Measurements from ENCODE around the gene PRUNE2.

PRUNE2 gene

GRCh38 chr9:76897804-76898525 is 7.9 kb downstream of the PRUNE2 start:
- DNase-seq: no peak

GRCh38 chr9:76896035-76896434 is 9.9 kb downstream of the PRUNE2 start:
- DNase-seq: no peak

- no peak for DNase-seq
These were observed 10.7 kb downstream of the PRUNE2 start for GRCh38 chr9:76895186-76895585.

- DNase-seq: no peak
These were observed 11.7 kb downstream of the PRUNE2 start for GRCh38 chr9:76894198-76894597.

- no peak for DNase-seq
These were observed 12.4 kb downstream of the PRUNE2 start for GRCh38 chr9:76893395-76893932.

GRCh38 chr9:76891874-76892273 is 14.0 kb downstream of the PRUNE2 start:
- no peak for DNase-seq

GRCh38 chr9:76891279-76891678 is 14.6 kb downstream of the PRUNE2 start:
- no peak for DNase-seq

- DNase-seq: no peak
These were observed 18.0 kb downstream of the PRUNE2 start for GRCh38 chr9:76887951-76888350.

GRCh38 chr9:76887003-76887821 is 18.7 kb downstream of the PRUNE2 start:
- no peak for DNase-seq

- DNase-seq: no peak
These were observed 19.6 kb downstream of the PRUNE2 start for GRCh38 chr9:76886318-76886717.

- DNase-seq: no peak
These were observed 21.1 kb downstream of the PRUNE2 start for GRCh38 chr9:76884823-76885222.

GRCh38 chr9:76883341-76883855 is 22.5 kb downstream of the PRUNE2 start:
- no peak for DNase-seq

- DNase-seq: no peak
These were observed 23.2 kb downstream of the PRUNE2 start for GRCh38 chr9:76882686-76883085.

GRCh38 chr9:76880210-76880609 is 25.7 kb downstream of the PRUNE2 start:
- DNase-seq: no peak

GRCh38 chr9:76878933-76879332 is 27.0 kb downstream of the PRUNE2 start:
- no peak for DNase-seq

- DNase-seq: no peak
These were observed 28.0 kb downstream of the PRUNE2 start for GRCh38 chr9:76877961-76878360.

- DNase-seq: no peak
These were observed 29.8 kb downstream of the PRUNE2 start for GRCh38 chr9:76876098-76876497.

- DNase-seq: no peak
These were observed 32.1 kb downstream of the PRUNE2 start for GRCh38 chr9:76873821-76874220.

GRCh38 chr9:76873056-76873792 is 32.7 kb downstream of the PRUNE2 start:
- DNase-seq: no peak

- no peak for DNase-seq
These were observed 37.0 kb downstream of the PRUNE2 start for GRCh38 chr9:76868897-76869296.

- no peak for DNase-seq
These were observed 39.2 kb downstream of the PRUNE2 start for GRCh38 chr9:76866689-76867088.

- DNase-seq: no peak
These were observed 42.1 kb downstream of the PRUNE2 start for GRCh38 chr9:76863832-76864231.

GRCh38 chr9:76859860-76860259 is 46.1 kb downstream of the PRUNE2 start:
- DNase-seq: no peak

Measured in stimulated activated CD4-positive, alpha-beta T cell treated with anti-CD3 and anti-CD28 coated beads, Interleukin-4, amount 100 ng/mL, for 4 hours (primary cell).